Raji (cell line): ENCODE data around the gene ZNF451.

ENCODE experiments used
- POLR2A ChIP-seq: IDR thresholded peaks from 2 replicates; pipeline ENCODE4 v1.6.1; 2011; ENCODE audit warnings: low read depth, low read length, control low read depth; ENCODE audit not compliant: insufficient read depth

The ZNF451 gene

GRCh38 chr6:57135885-57136284 is 45.9 kb downstream of the ZNF451 start:
- TF ChIP-seq POLR2A: no peak

DNA sequence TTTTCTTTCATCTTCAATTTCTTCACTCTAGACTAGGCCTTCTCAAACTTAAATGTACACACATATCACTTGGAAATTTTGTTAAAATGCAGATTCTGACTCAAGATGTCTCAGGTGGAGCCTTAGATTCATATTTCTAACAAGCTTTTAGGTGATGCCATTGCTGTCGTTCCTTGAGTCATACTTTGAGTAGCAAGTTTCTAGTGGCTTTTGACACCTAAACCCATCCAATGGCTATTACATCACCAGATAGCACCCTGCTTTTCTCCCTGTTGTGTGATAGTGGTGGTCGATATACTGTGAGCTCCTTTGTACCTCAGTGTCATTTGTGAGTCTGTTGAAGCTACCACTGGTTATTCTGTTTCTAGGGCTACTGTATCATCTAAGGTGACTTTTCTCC is 47.4 kb downstream of the ZNF451 start:
- no peak for TF ChIP-seq POLR2A

GRCh38 chr6:57138026-57138425 is 48.0 kb downstream of the ZNF451 start:
- no peak for TF ChIP-seq POLR2A

DNA sequence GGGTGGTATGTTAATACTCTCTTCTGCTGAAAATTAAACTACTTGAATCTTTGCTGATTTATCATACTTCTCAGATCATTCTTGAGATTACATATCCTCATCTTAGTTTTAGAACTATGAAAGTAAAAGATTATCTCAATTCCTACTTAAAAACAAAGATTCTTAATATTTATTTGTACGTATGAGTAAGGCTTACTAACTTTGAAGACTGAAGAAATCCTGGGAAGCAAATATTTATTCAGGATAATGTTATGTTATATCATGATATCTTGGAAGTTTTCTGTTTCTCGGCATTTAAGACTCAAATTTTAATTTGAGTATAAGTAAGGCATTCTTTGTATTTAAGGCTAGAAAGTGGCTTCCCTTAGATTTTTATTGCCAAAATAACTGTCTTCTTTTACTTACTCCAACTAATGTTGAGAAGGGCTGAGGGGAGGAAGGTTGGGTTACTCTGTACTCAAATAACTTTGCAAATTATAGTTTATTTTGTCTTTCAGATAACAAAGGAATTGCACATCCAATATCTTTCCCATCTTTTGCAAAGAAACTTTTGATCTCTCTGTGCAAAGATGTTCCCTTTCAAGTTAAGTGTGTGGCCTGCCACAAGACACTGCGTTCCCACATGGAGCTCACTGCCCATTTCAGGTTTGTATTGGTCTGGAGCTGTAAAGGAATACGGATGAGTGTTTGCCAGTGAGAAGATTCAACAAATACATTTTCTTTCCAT is 51.6 kb downstream of the ZNF451 start:
- TF ChIP-seq POLR2A: no peak

DNA sequence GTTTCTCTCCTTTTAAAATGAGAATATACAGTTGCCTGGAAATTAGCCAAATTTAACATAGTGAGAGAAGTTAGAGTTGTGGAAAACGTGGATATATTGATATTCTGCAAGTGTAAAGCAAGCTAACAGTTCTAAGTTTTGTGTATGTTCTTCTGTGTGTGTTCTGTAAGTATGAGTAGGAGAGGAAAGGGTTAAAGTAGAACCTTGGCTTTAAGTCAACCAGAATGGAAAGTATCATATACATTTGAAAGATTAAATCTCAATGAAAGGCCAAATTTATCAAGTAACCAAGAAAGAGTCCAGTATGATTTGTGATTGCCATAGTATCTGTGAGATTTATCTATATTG is 52.2 kb downstream of the ZNF451 start:
- no peak for TF ChIP-seq POLR2A

GRCh38 chr6:57143690-57144089 is 53.7 kb downstream of the ZNF451 start:
- no peak for TF ChIP-seq POLR2A

- no peak for TF ChIP-seq POLR2A
Observed at GRCh38 chr6:57147401-57147800, 57.4 kb downstream of the ZNF451 start.

DNA sequence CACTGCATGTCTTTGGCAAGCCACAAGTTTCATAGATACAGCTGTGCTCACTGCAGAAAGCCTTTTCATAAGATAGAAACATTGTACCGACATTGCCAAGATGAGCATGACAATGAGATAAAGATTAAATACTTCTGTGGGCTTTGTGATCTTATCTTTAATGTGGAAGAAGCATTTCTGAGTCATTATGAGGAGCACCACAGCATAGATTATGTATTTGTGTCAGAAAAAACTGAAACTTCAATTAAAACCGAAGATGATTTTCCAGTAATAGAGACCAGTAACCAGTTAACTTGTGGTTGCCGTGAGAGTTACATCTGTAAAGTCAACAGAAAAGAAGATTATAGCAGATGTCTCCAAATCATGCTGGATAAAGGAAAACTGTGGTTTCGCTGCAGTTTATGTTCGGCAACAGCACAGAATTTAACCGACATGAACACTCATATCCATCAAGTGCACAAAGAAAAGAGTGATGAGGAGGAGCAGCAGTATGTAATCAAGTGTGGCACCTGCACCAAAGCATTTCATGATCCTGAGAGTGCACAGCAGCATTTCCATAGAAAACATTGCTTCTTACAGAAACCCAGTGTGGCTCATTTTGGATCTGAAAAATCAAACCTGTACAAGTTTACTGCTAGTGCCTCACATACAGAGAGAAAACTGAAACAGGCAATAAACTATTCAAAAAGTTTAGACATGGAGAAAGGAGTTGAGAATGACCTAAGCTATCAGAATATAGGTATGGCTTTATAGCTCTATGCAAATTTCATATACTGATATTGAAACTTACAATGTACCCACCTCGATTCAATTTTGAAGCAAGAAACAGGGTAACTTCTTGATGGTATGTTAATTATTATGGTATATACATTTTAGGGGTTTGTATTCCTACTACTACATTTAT is 58.2 kb downstream of the ZNF451 start:
- TF ChIP-seq POLR2A: no peak

DNA sequence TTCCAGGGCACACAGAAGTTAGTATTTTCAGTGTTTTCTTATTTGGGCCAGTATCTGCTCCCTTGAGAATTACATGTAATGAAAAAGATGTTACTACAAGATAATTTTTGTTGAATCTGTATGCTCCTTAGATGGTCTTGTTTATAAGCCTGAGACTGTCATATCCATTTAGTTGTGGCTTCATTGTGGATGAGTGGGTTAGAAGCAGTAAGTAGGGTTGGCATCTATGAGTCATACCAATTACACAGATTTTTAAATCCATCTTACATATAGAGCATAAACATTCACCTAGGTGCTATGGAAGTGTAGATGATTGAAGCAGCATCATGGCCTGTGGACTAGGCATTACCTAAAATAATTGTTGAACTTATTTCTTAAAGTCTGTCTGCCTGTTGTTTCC is 68.7 kb downstream of the ZNF451 start:
- no peak for TF ChIP-seq POLR2A

- no peak for TF ChIP-seq POLR2A
Observed at GRCh38 chr6:57159127-57159526, 69.1 kb downstream of the ZNF451 start.

- no peak for TF ChIP-seq POLR2A
Observed at GRCh38 chr6:57162028-57162427, 72.0 kb downstream of the ZNF451 start.

DNA sequence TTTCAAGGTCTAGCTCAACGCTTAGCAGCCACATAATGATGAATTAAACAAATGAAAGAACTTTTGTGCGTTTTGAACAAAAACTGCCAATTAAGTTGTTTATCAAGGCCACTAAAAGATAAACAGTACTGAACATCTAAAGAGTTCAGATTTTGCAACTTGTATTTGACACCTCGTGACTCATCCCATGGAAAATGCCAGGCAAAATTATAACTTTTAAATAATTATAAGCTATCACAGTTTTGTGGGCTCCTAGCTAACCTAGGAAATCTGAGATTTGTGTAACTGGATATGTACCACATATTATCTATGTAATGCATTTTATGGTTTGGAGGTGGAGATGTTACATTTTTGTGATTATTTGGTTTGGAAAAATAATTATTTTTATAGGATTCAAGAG is 72.5 kb downstream of the ZNF451 start:
- TF ChIP-seq POLR2A: no peak

GRCh38 chr6:57163956-57164355 is 74.0 kb downstream of the ZNF451 start:
- TF ChIP-seq POLR2A: no peak

DNA sequence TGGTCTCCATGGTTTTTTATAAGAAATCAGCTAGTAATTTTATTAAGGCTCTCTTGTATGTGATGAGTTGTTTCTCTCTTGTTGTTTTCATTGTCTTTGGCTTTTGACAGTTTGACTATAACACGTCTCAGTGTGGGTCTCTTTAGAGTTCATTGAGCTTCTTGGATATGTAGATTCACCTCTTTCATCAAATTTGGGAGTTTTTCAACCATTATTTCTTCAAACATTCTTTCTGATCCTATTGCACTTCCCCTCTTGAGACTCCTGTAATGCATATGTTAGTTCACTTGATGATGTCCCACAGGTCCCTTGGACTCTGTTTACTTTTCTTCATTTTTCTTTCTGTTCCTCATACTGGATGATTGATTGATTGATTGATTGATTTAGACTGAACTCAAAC is 75.1 kb downstream of the ZNF451 start:
- no peak for TF ChIP-seq POLR2A

GRCh38 chr6:57172136-57173055 is 82.4 kb downstream of the ZNF451 start, which contains the start of gene BAG2:
BAG2 (plus strand) TSS chr6:57172326; CDS start chr6:57172698, 372 bp downstream.
- peak; percentile 97 for TF ChIP-seq POLR2A
